GM21717 (cell line): Measurements from ENCODE around the gene IGF1R.
"Not testable (repeated sequence)": the region's sequence is repeated elsewhere in the genome, so short reads cannot be mapped to it uniquely, and the experiment has no call there.

ENCODE experiments used
- ATAC-seq: cut with Tn5 transposase; IDR thresholded peaks from one replicate; pipeline ENCODE4 v1.9.1; 2021; ENCODE audit warnings: mild to moderate bottlenecking, moderate library complexity; ENCODE audit not compliant: unreplicated experiment

Gene IGF1R

DNA sequence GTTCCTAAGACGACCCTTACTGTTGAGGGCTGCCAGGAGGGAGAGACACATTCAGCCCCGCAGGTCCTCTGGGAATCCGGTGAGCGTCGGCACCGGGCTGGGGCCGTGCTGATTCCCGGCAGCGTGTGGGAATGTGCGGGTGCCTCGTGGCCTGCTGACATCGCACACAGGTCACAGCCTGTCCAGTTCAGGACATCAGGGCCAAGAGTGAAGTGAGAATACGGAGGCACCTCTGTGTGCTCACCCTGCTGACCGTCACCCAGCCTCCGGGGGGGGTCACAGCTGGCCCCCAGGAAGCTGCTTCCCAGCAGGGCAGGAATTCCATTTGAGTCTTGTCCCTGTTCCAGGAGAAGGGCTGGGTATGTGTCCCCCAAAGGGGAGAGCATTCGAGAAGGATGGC lies 305.6 kb downstream of the IGF1R start:
- no peak for ATAC-seq

DNA sequence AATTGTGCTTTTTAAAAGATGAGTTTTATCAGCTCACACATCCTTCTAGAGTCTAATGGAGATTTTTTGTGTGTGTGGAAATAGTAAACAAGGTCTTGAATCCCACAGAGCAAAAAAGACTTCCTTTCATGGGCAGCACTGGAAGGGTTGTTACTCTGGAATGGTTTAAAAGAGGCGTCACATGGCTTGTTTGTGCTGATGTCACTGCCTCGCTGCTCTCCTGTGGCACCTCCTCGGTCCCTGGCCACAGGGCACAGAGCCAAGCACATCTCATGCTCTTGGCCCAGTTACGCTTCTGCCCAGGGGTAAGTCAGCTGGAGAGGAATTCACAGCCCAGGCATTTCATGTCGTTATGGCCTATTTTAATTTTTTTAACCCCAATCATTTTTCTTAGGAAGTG lies 306.1 kb downstream of the IGF1R start:
- no peak for ATAC-seq

DNA sequence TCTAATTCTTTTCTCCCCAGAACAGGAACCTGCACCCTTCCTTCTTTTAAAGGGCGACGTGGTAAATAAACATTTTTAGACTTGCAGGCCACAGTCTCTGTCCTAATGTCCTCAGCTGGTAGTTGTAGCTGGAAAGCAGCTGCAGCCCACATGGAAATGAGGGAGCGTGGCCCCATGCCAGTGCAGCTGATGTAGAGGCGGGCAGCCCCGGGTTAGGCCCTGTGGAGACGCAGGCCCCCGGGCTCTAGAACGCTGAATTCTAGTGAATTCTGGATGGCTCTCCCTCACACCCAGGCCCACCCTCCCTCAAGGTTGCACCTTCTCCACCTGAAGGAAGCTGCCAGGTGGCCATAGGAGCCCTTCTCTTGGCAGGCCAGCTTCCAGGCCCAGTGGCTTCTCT lies 307.0 kb downstream of the IGF1R start:
- no peak for ATAC-seq

DNA sequence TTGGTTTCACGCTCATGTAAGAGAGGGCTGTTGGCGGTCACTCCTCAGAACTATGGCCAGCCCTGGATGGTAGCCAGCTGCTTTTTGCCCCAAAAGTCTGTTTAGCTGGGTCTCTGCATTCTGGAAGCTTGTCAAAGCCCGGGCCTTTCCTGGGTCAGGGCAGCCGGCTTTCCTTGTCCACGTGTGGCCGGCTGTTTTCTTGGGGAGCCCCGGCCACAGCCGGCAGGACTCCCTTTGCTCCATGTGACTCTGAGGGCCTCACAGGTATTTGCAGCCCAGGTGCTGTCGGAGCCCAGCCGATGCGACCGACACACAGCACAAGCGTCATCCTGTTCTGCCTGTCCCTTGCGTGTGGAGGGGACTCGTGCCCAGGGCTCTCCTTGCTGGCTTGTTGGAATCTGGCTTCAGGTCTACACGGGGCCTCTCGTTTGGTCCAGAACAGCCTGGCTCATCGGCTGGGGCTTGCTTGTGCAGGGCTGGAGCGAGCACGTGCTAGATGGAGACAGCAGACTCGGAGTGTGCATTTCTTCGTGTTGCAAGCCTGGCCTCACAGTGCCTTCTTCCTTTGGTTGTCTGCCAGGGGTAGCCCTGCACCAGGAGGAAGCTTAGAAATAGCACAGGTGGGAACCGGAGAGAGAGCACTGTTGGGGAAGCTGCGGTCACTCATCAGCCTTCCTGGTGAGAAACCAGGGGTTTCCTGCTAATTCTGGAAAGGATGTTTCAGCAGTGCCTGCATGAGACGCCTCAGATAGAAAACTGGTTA lies 307.8 kb downstream of the IGF1R start:
- ATAC-seq: no peak

DNA sequence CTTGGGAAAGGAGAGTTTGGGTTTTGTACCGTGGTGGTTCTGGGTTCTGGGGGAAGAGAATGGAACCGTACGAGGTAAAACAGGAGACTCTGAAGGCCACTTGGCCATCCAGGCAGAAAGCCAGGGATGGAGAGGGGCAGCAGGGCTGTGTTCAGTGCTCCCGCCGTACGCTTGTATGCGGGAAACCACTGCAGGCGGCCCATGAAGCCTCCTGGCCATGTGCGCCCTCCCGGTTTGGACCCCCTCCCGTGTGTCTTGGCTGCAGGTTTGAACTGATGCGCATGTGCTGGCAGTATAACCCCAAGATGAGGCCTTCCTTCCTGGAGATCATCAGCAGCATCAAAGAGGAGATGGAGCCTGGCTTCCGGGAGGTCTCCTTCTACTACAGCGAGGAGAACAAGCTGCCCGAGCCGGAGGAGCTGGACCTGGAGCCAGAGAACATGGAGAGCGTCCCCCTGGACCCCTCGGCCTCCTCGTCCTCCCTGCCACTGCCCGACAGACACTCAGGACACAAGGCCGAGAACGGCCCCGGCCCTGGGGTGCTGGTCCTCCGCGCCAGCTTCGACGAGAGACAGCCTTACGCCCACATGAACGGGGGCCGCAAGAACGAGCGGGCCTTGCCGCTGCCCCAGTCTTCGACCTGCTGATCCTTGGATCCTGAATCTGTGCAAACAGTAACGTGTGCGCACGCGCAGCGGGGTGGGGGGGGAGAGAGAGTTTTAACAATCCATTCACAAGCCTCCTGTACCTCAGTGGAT lies 308.6 kb downstream of the IGF1R start:
- ATAC-seq: no peak

DNA sequence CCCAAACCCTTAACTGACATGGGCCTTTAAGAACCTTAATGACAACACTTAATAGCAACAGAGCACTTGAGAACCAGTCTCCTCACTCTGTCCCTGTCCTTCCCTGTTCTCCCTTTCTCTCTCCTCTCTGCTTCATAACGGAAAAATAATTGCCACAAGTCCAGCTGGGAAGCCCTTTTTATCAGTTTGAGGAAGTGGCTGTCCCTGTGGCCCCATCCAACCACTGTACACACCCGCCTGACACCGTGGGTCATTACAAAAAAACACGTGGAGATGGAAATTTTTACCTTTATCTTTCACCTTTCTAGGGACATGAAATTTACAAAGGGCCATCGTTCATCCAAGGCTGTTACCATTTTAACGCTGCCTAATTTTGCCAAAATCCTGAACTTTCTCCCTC lies 309.3 kb downstream of the IGF1R start:
- no peak for ATAC-seq

DNA sequence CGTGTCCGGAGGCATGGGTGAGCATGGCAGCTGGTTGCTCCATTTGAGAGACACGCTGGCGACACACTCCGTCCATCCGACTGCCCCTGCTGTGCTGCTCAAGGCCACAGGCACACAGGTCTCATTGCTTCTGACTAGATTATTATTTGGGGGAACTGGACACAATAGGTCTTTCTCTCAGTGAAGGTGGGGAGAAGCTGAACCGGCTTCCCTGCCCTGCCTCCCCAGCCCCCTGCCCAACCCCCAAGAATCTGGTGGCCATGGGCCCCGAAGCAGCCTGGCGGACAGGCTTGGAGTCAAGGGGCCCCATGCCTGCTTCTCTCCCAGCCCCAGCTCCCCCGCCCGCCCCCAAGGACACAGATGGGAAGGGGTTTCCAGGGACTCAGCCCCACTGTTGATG lies 309.7 kb downstream of the IGF1R start:
- no peak for ATAC-seq

DNA sequence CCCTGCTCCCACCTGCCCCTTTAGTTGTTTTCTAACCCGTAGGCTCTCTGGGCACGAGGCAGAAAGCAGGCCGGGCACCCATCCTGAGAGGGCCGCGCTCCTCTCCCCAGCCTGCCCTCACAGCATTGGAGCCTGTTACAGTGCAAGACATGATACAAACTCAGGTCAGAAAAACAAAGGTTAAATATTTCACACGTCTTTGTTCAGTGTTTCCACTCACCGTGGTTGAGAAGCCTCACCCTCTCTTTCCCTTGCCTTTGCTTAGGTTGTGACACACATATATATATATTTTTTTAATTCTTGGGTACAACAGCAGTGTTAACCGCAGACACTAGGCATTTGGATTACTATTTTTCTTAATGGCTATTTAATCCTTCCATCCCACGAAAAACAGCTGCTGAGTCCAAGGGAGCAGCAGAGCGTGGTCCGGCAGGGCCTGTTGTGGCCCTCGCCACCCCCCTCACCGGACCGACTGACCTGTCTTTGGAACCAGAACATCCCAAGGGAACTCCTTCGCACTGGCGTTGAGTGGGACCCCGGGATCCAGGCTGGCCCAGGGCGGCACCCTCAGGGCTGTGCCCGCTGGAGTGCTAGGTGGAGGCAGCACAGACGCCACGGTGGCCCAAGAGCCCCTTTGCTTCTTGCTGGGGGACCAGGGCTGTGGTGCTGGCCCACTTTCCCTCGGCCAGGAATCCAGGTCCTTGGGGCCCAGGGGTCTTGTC lies 310.7 kb downstream of the IGF1R start:
- no peak for ATAC-seq

DNA sequence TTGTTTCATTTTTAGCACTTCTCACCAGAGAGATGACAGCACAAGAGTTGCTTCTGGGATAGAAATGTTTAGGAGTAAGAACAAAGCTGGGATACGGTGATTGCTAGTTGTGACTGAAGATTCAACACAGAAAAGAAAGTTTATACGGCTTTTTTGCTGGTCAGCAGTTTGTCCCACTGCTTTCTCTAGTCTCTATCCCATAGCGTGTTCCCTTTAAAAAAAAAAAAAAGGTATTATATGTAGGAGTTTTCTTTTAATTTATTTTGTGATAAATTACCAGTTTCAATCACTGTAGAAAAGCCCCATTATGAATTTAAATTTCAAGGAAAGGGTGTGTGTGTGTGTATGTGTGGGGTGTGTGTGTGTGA lies 311.3 kb downstream of the IGF1R start:
- no peak for ATAC-seq

DNA sequence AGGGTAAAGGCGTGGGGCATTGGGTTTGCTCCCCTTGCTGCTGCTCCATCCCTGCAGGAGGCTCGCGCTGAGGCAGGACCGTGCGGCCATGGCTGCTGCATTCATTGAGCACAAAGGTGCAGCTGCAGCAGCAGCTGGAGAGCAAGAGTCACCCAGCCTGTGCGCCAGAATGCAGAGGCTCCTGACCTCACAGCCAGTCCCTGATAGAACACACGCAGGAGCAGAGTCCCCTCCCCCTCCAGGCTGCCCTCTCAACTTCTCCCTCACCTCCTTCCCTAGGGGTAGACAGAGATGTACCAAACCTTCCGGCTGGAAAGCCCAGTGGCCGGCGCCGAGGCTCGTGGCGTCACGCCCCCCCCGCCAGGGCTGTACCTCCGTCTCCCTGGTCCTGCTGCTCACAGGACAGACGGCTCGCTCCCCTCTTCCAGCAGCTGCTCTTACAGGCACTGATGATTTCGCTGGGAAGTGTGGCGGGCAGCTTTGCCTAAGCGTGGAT lies 312.3 kb downstream of the IGF1R start:
- ATAC-seq: no peak

DNA sequence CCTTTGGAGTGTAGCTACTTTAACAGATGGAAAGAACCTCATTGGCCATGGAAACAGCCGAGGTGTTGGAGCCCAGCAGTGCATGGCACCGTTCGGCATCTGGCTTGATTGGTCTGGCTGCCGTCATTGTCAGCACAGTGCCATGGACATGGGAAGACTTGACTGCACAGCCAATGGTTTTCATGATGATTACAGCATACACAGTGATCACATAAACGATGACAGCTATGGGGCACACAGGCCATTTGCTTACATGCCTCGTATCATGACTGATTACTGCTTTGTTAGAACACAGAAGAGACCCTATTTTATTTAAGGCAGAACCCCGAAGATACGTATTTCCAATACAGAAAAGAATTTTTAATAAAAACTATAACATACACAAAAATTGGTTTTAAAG lies 315.1 kb downstream of the IGF1R start:
- no peak for ATAC-seq

DNA sequence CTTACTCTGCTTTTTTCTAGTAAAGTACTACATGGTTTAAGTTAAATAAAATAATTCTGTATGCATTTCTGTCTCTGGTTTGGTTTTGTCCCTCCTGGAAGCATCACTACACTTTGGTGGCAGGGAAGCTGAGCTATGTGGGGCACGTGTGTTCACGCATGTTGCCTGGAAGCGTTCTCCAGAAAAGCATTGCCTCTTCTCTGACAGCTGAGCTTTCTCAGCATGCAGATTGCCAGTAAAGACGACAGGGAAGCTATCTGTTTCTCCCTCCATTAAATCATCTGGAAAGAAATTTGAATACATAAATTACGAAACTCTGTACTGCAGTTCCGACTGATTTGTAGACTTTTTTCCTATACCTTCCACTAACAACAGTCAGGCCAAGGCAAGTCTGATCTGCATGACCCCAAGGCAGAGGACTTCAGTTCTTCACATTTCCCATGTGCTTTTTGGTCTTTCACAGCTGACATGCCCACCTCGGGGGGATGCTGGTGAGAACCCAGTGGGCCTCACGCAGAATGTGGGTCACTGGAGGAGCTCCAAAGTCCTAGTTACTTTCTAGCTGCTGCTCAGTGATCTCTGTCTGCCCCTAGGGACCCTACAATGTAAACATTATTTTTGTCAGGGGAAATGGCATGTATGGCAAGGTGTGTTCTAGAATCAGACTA lies 316.3 kb downstream of the IGF1R start:
- no peak for ATAC-seq

DNA sequence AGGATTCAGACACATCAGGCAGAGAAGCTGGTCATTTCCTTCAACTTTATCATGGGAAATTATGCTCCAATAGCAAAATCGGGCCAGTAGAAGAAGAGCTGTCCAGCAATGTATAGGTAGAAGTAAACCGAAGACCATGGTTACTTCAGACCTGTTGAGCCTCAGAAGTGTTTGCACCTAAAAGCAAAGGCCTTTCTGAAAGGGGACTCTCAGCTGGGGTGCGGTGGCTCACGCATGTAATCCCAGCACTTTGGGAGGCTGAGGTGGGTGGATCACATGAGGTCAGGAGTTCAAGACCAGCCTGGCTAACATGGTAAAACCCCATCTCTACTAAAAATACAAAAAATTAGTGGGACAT lies 316.8 kb downstream of the IGF1R start:
- ATAC-seq: not testable (repeated sequence)

DNA sequence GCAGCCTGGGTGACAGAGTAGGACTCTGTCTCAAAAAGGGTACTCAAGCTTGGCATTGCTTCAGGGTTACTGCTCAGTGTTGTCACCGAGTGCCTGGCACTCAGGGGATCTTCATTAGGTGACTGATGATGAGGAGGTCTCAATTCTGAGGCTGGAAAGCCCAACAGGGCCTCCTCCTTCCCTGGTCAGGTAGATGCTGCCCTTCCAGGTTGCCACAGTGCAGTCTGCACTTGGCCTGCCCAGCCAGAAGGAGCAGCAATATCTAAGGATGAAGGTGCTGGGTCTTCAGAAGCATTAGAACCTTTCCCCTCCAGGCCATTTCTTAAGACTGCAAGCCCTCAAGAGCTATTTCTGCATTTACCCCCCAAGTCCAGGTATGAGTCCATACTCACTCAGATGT lies 317.3 kb downstream of the IGF1R start:
- ATAC-seq: no peak

DNA sequence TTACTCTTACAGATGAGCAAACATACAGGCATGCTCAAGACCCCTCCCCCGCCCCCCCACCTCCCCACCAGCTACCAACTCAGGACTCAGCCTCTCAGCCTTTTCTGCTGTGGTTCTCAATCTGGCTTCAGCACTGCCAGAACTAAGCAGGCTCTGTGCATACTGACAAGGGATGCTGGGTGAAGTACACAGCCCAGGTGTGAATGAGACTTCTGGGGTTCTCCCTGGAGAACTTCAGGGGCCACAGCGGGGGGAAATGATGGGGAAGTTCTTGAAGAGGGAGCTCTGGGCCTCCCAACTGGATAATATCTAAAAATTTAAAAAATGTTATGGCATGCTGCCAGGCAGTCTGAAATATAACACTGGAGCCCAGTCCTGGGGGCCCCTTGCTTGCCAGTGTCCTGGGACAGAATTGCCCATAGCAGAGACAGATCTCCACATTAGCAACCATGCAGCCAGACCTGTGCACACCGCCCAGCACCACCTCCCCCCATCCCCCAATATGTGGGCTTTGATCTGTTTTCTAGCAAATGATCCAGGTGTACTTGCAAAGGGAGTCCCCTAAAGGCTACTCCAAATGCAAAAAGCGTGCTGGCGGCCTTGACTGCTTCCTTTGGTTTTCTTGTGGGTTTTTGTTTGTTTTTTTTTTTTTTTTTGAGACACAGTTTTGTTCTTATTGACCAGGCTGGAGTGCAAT lies 317.9 kb downstream of the IGF1R start:
- no peak for ATAC-seq

DNA sequence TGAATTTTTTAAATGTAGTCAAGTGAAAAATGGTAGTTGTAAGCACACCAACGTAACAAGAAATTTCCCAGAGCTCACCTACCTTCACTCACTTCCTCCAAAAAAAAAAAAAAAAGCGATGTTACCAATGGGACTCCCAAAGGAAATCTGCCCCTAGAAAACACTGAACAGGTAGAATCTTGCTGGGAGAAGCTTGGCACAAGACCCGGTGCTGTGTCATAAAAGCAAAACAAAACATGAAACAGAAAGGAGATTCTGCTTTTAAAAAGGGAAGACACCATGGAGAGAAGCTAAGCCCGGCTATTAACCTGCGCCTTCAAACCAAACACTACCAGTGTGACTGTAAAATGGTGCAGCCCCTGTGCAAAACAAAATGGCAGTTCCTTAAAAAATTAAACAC lies 318.8 kb downstream of the IGF1R start:
- no peak for ATAC-seq

DNA sequence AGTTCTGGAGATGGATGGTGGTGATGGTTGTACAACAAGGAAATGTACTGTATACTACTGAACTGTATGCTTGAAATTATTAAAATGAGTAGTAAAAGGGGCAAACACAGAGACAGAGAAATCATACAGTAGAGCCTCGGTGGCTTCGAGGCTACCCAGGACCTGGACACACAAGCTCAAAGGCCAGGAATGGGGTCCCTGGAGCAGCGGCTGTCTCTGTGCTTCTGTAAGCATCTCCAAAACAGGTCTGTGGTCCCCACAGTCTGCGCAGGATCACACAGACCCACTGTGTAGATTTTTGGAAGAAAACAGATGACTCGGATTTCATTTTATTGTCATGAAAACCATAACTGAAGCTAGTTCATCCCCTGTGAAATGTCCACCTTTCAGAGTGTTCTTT lies 319.6 kb downstream of the IGF1R start:
- ATAC-seq: no peak

DNA sequence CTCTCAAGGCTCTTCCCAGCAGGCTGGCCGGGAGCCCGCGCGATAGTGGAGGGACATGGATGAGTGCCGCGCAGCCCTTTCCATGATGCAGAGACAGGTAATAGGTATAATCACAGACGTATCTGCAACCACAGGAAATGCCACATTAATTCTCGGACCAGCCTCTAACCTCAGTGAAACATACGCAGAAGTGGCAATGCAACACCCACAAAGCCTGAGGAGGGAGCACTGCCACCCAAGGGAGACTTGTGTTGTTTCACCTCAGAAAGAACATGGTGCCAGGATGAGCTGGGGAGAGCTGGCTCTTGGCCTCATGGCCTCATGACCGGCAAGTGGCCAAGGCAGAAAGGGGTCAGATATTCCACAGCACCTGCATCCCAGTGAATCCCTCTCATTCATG lies 320.2 kb downstream of the IGF1R start:
- no peak for ATAC-seq

DNA sequence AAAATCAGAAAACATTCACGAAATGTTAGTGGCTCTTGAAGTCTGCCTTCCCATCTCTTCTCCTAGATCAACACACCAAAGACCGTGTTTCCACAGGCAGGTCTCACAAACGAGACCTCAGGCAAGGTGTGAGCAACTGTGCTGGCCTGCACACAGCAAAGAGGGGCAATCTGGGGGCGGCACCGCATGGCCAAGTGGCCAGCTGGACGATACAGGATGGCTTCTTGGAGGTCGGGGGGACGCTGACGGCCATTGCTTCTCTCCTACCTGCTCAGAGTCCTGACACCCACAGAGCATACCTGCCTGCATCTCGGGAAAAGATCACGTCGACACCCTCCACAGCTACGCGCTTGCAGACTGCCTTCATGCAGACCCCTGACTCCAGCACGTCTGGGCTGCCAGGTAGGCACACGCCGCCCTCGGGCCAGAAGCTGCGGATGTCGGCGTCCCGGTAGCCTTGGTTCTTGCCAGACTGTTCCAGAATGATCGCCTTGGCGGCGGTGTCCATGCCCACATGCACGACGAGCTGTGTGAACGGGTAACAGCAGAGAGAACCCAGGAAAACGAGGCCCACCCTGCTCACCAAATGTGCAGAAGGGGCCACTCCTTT lies 320.9 kb downstream of the IGF1R start:
- ATAC-seq: no peak

DNA sequence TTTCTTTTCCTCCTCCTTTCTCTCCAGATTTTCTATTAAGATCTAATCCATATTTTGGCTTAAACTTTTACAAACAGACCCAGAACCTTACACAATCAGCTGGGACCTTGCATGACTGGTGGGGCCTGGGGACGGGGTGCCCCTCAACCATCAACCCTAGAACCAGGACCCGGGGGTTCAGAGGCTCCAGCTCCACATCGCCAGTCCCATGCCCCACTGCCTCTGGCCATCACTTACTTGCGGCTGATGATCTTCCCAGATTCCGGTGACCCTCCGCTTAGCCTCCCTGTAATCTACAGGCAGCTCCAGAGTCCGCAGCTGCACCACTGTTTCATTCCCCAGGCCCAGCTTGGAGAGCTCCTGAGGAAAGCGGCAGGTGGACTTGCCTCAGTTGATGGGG lies 322.5 kb downstream of the IGF1R start:
- no peak for ATAC-seq
